ENCODE measurements around the gene PDGFRB.

Gene PDGFRB

DNA sequence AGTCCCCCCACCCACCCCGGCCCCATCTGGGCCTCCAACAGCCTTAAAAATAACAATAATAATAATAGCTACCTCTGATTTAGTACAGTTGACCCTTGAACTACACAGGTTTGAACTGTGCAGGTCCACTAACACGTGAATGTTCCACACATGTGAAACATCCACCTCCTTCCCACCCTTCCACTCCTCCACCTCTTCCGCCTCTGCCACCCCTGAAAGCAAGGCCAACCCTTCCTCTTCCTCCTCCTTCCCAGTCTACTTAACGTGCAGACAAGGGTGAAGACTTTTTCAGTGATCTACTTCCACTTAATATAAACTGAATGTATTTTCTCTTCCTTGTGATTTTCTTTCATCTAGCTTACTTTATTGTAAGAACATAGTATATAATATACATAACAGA, 10.8 kb downstream of the PDGFRB start:
- no peak overlapping the region for H3K27ac ChIP-seq (ENCODE audit: low read length)

GRCh38 chr5:150144246-150144801, 11.3 kb downstream of the PDGFRB start:
- Histone ChIP-seq H3K4me2 (ENCODE audit: low read length) (no peak overlapping the region), H3K9me3 (ENCODE audit: insufficient read depth, low read length) (no peaks in the 10 kb centered on the region), H2AFZ (ENCODE audit: low read depth, low read length) (no peak overlapping the region), H3K9ac (ENCODE audit: low read length) (no peak overlapping the region), H3K4me3 (ENCODE audit: low read length) (no peak overlapping the region), H4K20me1 (ENCODE audit: insufficient read depth, low read length) (no peaks in the 10 kb centered on the region), H3K27me3 (ENCODE audit: low read depth, low read length) (no peaks in the 10 kb centered on the region), H3K27ac (ENCODE audit: low read length) (no peak overlapping the region), H3K36me3 (replicated peaks; ENCODE audit: low read depth, low read length) (no peaks in the 10 kb centered on the region), H3K4me1 (ENCODE audit: low read length) (peaks cover 5% of the 10 kb centered on the region; the same call in 1 of the 2 replicates), H3K79me2 (ENCODE audit: low read length) (no peaks in the 10 kb centered on the region)
- TF ChIP-seq, protein P1, sequence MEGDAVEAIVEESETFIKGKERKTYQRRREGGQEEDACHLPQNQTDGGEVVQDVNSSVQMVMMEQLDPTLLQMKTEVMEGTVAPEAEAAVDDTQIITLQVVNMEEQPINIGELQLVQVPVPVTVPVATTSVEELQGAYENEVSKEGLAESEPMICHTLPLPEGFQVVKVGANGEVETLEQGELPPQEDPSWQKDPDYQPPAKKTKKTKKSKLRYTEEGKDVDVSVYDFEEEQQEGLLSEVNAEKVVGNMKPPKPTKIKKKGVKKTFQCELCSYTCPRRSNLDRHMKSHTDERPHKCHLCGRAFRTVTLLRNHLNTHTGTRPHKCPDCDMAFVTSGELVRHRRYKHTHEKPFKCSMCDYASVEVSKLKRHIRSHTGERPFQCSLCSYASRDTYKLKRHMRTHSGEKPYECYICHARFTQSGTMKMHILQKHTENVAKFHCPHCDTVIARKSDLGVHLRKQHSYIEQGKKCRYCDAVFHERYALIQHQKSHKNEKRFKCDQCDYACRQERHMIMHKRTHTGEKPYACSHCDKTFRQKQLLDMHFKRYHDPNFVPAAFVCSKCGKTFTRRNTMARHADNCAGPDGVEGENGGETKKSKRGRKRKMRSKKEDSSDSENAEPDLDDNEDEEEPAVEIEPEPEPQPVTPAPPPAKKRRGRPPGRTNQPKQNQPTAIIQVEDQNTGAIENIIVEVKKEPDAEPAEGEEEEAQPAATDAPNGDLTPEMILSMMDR (IDR thresholded peaks at IDR 0.05; ENCODE audit: low read depth, low read length), result no peak
- no peak for TF ChIP-seq EZH2phosphoT487 (IDR thresholded peaks at IDR 0.05; ENCODE audit: low read depth)

More for the DNA sequence above, 10.8 kb downstream of the PDGFRB start:
- Histone ChIP-seq H3K9ac (ENCODE audit: low read length) (no peak overlapping the region), H3K4me3 (ENCODE audit: low read length) (no peak overlapping the region), H2AFZ (ENCODE audit: low read depth, low read length) (no peak overlapping the region), H3K27me3 (ENCODE audit: low read depth, low read length) (no peaks in the 10 kb centered on the region), H3K4me1 (ENCODE audit: low read length) (peaks cover 5% of the 10 kb centered on the region; the same call in 1 of the 2 replicates), H4K20me1 (ENCODE audit: insufficient read depth, low read length) (no peaks in the 10 kb centered on the region), H3K36me3 (replicated peaks; ENCODE audit: low read depth, low read length) (no peaks in the 10 kb centered on the region), H3K4me2 (ENCODE audit: low read length) (no peak overlapping the region), H3K9me3 (ENCODE audit: insufficient read depth, low read length) (no peaks in the 10 kb centered on the region), H3K79me2 (ENCODE audit: low read length) (no peaks in the 10 kb centered on the region)
- TF ChIP-seq, protein P1 (IDR thresholded peaks at IDR 0.05; ENCODE audit: low read depth, low read length), result no peak
- no peak for TF ChIP-seq EZH2phosphoT487 (IDR thresholded peaks at IDR 0.05; ENCODE audit: low read depth)

- Histone ChIP-seq H3K36me3 (replicated peaks; ENCODE audit: low read depth, low read length) (no peaks in the 10 kb centered on the region), H3K4me3 (ENCODE audit: low read length) (no peak overlapping the region), H3K27ac (ENCODE audit: low read length) (no peak overlapping the region), H2AFZ (ENCODE audit: low read depth, low read length) (no peak overlapping the region; the same call in 1 of the 2 replicates), H3K4me1 (ENCODE audit: low read length) (peaks cover 5% of the 10 kb centered on the region; the same call in 1 of the 2 replicates), H3K9ac (ENCODE audit: low read length) (no peak overlapping the region), H3K9me3 (ENCODE audit: insufficient read depth, low read length) (no peaks in the 10 kb centered on the region), H3K79me2 (ENCODE audit: low read length) (no peaks in the 10 kb centered on the region), H4K20me1 (ENCODE audit: insufficient read depth, low read length) (no peaks in the 10 kb centered on the region), H3K4me2 (ENCODE audit: low read length) (peak overlapping the region; percentile 26; the same call in 1 of the 2 replicates), H3K27me3 (ENCODE audit: low read depth, low read length) (no peaks in the 10 kb centered on the region)
- no peak for TF ChIP-seq EZH2phosphoT487 (IDR thresholded peaks at IDR 0.05; ENCODE audit: low read depth)
- TF ChIP-seq, protein P1 (IDR thresholded peaks at IDR 0.05; ENCODE audit: low read depth, low read length), result no peak
Observed at GRCh38 chr5:150143350-150144245, 12.0 kb downstream of the PDGFRB start.

DNA sequence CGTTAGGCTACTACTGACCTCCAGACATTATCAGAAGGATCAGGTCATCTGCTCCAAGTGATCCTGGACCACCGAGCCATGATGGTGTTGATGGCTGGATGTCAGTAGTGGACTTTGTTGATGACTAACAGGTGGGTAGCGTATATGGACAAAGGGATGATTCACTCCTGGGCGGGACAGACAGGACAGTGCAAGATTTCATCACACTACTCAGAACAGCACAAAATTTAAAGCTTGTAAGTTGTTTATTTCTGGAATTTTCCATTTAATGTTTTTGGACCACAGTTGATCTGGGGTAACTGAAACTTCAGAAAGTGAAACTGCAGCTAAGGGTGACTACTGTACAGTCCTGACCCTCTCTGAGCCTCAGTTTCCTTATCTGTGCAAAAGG, 12.7 kb downstream of the PDGFRB start:
- Histone ChIP-seq H3K4me3 (ENCODE audit: low read length) (no peak overlapping the region), H3K4me1 (ENCODE audit: low read length) (peaks cover 5% of the 10 kb centered on the region; the same call in 1 of the 2 replicates), H3K9me3 (ENCODE audit: insufficient read depth, low read length) (no peaks in the 10 kb centered on the region), H3K27me3 (ENCODE audit: low read depth, low read length) (no peaks in the 10 kb centered on the region), H3K79me2 (ENCODE audit: low read length) (no peaks in the 10 kb centered on the region), H3K27ac (ENCODE audit: low read length) (no peak overlapping the region), H4K20me1 (ENCODE audit: insufficient read depth, low read length) (no peaks in the 10 kb centered on the region), H2AFZ (ENCODE audit: low read depth, low read length) (peak overlapping the region; percentile 21; the same call in 1 of the 2 replicates), H3K4me2 (ENCODE audit: low read length) (peak overlapping the region; percentile 26; the same call in 1 of the 2 replicates), H3K36me3 (replicated peaks; ENCODE audit: low read depth, low read length) (no peaks in the 10 kb centered on the region), H3K9ac (ENCODE audit: low read length) (no peak overlapping the region)
- TF ChIP-seq, protein P1 (IDR thresholded peaks at IDR 0.05; ENCODE audit: low read depth, low read length), result no peak
